Measurements from ENCODE around the gene S100A6.

- TF ChIP-seq CTCF (IDR thresholded peaks at IDR 0.05) (no peak), POLR2A (IDR thresholded peaks at IDR 0.05) (no peak)
Observed at GRCh38 chr1:153541641-153542590, 6.1 kb upstream of the S100A6 start.
